ENCODE measurements around the gene CBFA2T2. TPM values are rescaled to one million over a fixed set of nuclear protein-coding genes. Genes with fewer than 3 reads are reported as not detected.
A peak's percentile ranks its signal among the peaks of the same experiment; 100 is the strongest.

CBFA2T2 gene
- total RNA-seq, 3 donors from 2014 or later (not counting 1 experiment from before 2014, with no cell fraction given) = 16.5 to 27.5 (median 18.5) TPM

DNA sequence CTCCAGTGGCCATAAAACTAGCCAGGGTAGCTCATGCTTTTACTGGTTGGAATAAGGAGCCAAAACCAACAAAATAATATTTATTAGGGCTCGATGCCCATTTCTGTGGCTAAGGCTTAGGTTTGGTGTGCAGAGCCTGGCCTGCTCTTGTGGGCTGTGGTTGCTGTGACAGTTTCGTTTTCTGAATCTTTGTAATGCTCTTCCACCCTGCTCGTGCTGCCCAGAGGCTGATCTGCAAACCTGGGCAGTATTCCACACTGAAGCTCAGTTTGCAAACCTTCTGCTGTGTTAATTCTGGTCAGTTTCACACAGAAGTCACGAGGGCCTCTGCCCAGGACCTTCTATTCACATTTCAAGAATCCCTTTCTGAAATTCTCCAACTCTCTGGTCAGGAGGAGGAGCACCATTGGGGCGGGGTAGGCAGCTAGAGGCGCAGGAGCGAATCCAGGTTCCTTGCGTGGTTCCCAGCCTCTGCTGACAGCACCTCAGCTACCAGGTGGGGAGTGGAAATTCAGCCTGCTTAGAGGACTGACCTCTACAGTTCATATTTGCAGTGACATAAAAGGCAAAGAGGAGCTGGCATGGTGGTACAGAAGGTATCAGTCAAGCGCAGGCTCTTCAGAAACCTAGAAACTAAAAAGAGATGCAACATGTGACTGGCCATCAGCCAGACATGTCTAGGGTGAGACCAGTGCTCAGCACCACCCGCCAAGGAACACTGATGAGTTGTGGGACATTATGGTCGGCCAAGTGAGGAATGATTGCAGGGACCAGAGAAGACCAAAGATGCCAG, 157.9 kb downstream of the CBFA2T2 start:
- intact Hi-C loops (cut with micrococcal nuclease) = no loop called here
- Histone ChIP-seq H3K4me1 (ENCODE audit: control insufficient read depth, insufficient read depth, low read length) (peaks cover 37% of the 10 kb centered on the region), H3K27ac (ENCODE audit: low read length) (peak overlapping the region; percentile 5), H3K36me3 (ENCODE audit: control insufficient read depth, insufficient read depth, low read length) (peaks cover 14% of the 10 kb centered on the region), H3K27me3 (ENCODE audit: control insufficient read depth, insufficient read depth, low read length) (no peaks in the 10 kb centered on the region), H3K9me3 (ENCODE audit: control insufficient read depth, insufficient read depth, low read length) (no peaks in the 10 kb centered on the region), H3K4me3 (ENCODE audit: low read length) (no peak overlapping the region)
- H3K27ac Mint-ChIP-seq = peak overlapping the region; percentile 38 to 72
- peak in 1 of 2 donors; percentile 47 for DNase-seq
- H3K36me3 Mint-ChIP-seq = no peaks in the 10 kb centered on the region
- peaks cover 18 to 21% of the 10 kb centered on the region in 2 donors for H3K4me1 Mint-ChIP-seq
- 60% methylated on average over 11 of the region's 11 CpGs for WGBS (ENCODE audit: insufficient coverage)
- H3K27me3 Mint-ChIP-seq (ENCODE audit: low read depth in 2 of 2) = no peaks in the 10 kb centered on the region
- ATAC-seq = peak; percentile 76 to 94 (median 79)
- TF ChIP-seq, protein P1, sequence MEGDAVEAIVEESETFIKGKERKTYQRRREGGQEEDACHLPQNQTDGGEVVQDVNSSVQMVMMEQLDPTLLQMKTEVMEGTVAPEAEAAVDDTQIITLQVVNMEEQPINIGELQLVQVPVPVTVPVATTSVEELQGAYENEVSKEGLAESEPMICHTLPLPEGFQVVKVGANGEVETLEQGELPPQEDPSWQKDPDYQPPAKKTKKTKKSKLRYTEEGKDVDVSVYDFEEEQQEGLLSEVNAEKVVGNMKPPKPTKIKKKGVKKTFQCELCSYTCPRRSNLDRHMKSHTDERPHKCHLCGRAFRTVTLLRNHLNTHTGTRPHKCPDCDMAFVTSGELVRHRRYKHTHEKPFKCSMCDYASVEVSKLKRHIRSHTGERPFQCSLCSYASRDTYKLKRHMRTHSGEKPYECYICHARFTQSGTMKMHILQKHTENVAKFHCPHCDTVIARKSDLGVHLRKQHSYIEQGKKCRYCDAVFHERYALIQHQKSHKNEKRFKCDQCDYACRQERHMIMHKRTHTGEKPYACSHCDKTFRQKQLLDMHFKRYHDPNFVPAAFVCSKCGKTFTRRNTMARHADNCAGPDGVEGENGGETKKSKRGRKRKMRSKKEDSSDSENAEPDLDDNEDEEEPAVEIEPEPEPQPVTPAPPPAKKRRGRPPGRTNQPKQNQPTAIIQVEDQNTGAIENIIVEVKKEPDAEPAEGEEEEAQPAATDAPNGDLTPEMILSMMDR (IDR thresholded peaks at IDR 0.05) = no peak
- no peaks in the 10 kb centered on the region for H3K9me3 Mint-ChIP-seq
- H3K4me3 Mint-ChIP-seq = peak overlapping the region; percentile 56

DNA sequence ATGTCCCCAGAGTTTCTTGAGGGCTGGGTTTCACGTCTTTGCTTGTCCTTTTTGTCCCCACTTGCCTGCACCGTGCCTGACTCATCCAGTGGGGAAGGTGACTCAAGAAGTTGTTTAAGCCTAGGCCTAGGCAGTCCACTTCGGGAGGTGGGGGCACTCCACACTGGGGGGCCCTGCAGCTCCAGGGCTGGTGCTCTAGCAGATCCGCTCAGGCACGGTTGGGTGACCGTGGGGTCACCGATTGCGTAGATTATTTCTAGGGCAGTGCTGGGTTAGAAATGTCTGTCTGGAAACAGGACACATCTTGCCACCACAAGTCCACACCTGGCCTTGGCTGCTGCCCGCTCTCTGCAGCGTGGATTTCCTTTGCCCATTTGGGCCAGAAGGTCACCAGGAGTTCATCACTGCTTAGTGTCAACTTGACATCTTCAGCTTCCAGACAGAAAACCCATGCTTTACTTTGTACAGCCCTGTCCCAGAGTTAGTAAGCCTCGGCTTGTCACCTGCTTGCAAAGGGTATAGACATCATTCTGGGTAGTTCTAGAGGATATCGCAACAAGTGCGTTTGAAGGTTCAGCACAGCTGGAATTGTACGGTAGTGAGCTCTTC, 158.6 kb downstream of the CBFA2T2 start:
- H3K27me3 ChIP-seq (ENCODE audit: control insufficient read depth, insufficient read depth, low read length) = no peaks in the 10 kb centered on the region

DNA sequence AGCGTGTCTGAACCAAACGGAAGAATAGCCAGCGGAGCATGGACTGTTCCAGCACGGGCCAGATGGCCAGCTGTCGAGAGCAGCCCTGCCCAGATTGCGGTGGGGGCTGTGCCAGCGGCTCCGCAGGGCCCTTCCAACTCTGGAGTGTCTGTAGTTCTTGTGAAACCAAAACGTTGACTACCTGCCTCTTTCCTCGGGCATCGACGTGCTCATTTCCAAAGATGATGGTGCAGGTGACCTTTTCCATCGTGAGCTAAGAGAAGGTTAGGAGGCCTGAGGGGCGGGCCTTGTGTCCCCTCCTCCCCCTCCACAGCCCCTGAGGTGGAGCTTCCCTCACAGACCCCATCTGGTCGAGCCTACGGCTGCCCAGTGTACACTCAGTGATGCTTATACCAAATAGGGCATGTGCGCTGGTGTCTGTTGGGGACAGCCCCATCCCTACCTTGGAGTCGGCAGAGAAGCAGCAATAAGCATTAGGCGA, 159.3 kb downstream of the CBFA2T2 start:
- no peak overlapping the region for H3K4me3 Mint-ChIP-seq

More for the DNA sequence above, 158.6 kb downstream of the CBFA2T2 start:
- Mint-ChIP-seq H3K4me3 (peak overlapping the region; percentile 21), H3K4me1 (peaks cover 21 to 22% of the 10 kb centered on the region in 2 donors), H3K27ac (peak overlapping the region in 1 of 2 donors; percentile 72), H3K27me3 (ENCODE audit: low read depth in 2 of 2) (no peaks in the 10 kb centered on the region), H3K36me3 (no peaks in the 10 kb centered on the region), H3K9me3 (no peaks in the 10 kb centered on the region)
- peak in 1 of 3 donors; percentile 59 for ATAC-seq
- H3K4me1 ChIP-seq (ENCODE audit: control insufficient read depth, insufficient read depth, low read length) = peaks cover 37% of the 10 kb centered on the region
- H3K36me3 ChIP-seq (ENCODE audit: control insufficient read depth, insufficient read depth, low read length) = peaks cover 14% of the 10 kb centered on the region
- H3K4me3 ChIP-seq (ENCODE audit: low read length) = no peak overlapping the region
- no peak for DNase-seq
- 63% methylated on average over 14 of the region's 14 CpGs for WGBS (ENCODE audit: insufficient coverage)
- H3K9me3 ChIP-seq (ENCODE audit: control insufficient read depth, insufficient read depth, low read length) = no peaks in the 10 kb centered on the region
- TF ChIP-seq, protein P1 (IDR thresholded peaks at IDR 0.05) = no peak
- no peak overlapping the region for H3K27ac ChIP-seq (ENCODE audit: low read length)
- intact Hi-C loops (cut with micrococcal nuclease) = no loop called here

More for the DNA sequence above, 159.3 kb downstream of the CBFA2T2 start:
- Mint-ChIP-seq H3K27ac (no peak overlapping the region), H3K4me1 (peaks cover 21 to 23% of the 10 kb centered on the region in 2 donors), H3K9me3 (no peaks in the 10 kb centered on the region), H3K27me3 (ENCODE audit: low read depth in 2 of 2) (no peaks in the 10 kb centered on the region), H3K36me3 (no peaks in the 10 kb centered on the region)
- H3K36me3 ChIP-seq (ENCODE audit: control insufficient read depth, insufficient read depth, low read length) = peaks cover 9% of the 10 kb centered on the region
- ATAC-seq (no peak), DNase-seq (no peak)
- H3K27ac ChIP-seq (ENCODE audit: low read length) = no peak overlapping the region
- peaks cover 37% of the 10 kb centered on the region for H3K4me1 ChIP-seq (ENCODE audit: control insufficient read depth, insufficient read depth, low read length)
- H3K27me3 ChIP-seq (ENCODE audit: control insufficient read depth, insufficient read depth, low read length) = no peaks in the 10 kb centered on the region
- H3K9me3 ChIP-seq (ENCODE audit: control insufficient read depth, insufficient read depth, low read length) = no peaks in the 10 kb centered on the region
- intact Hi-C loops (cut with micrococcal nuclease) = no loop called here
- TF ChIP-seq, protein P1 (IDR thresholded peaks at IDR 0.05) = no peak
- no peak overlapping the region for H3K4me3 ChIP-seq (ENCODE audit: low read length)
- WGBS (ENCODE audit: insufficient coverage) = 90% methylated on average over 19 of the region's 19 CpGs
